ENCODE results near the gene TIMM13.
A peak's percentile ranks its signal among the peaks of the same experiment; 100 is the strongest.
"Not testable (repeated sequence)": the region's sequence is repeated elsewhere in the genome, so short reads cannot be mapped to it uniquely, and the experiment has no call there.

Gene TIMM13
- 17.6 reads per million, percentile 44 among the genes with 10 or more reads in this experiment for total RNA-seq

- peak; percentile 95 for DNase-seq
These were observed at the start of gene TIMM13 for GRCh38 chr19:2427429-2428320. TIMM13 (minus strand) TSS chr19:2427586; CDS start chr19:2427533, 53 bp downstream.

GRCh38 chr19:2476451-2477140, 49.2 kb upstream of the TIMM13 start:
- DNase-seq: peak; percentile 45

- peak; percentile 96 for DNase-seq
These were observed 48.5 kb upstream of the TIMM13 start, which contains the start of gene GADD45B for GRCh38 chr19:2475702-2476450. GADD45B (plus strand) TSS chr19:2476127; CDS start chr19:2476359, 232 bp downstream.

GRCh38 chr19:2475018-2475701, 47.8 kb upstream of the TIMM13 start:
- peak; percentile 36 for DNase-seq

- DNase-seq: peak; percentile 78
These were observed 47.0 kb upstream of the TIMM13 start for GRCh38 chr19:2474232-2475017.

GRCh38 chr19:2469915-2470200, 42.5 kb upstream of the TIMM13 start:
- DNase-seq: not testable (repeated sequence)

- DNase-seq: no peak
These were observed 41.9 kb upstream of the TIMM13 start for GRCh38 chr19:2469102-2469914.

GRCh38 chr19:2468596-2468995, 41.2 kb upstream of the TIMM13 start:
- DNase-seq: no peak

GRCh38 chr19:2464389-2464788, 37.0 kb upstream of the TIMM13 start:
- no peak for DNase-seq

GRCh38 chr19:2463694-2464093, 36.3 kb upstream of the TIMM13 start:
- not testable (repeated sequence) for DNase-seq

GRCh38 chr19:2462635-2463421, 35.4 kb upstream of the TIMM13 start:
- no peak for DNase-seq

- peak; percentile 37 for DNase-seq
These were observed 34.6 kb upstream of the TIMM13 start for GRCh38 chr19:2461751-2462634.

- no peak for DNase-seq
These were observed 32.9 kb upstream of the TIMM13 start for GRCh38 chr19:2460245-2460644.

- not testable (repeated sequence) for DNase-seq
These were observed 31.4 kb upstream of the TIMM13 start for GRCh38 chr19:2458776-2459175.

GRCh38 chr19:2458054-2458453, 30.7 kb upstream of the TIMM13 start:
- DNase-seq: no peak

GRCh38 chr19:2457394-2458037, 30.1 kb upstream of the TIMM13 start:
- no peak for DNase-seq

GRCh38 chr19:2455851-2456570, 28.6 kb upstream of the TIMM13 start:
- peak; percentile 37 for DNase-seq
